ENCODE results near the gene MAML3.

GRCh38 chr4:139692309-139693012 lies 461.5 kb downstream of the MAML3 start:
- TF ChIP-seq CTCF (IDR thresholded peaks at IDR 0.05) (no peak), POLR2AphosphoS5 (IDR thresholded peaks at IDR 0.05) (no peak)
